NAMALWA (cell line): ENCODE data around the gene OXLD1.
"Not testable (repeated sequence)": the region's sequence is repeated elsewhere in the genome, so short reads cannot be mapped to it uniquely, and the experiment has no call there.

Experiments used
- DNase-seq: peaks from one replicate; pipeline ENCODE4 v3.0.0-alpha.2; 2015; ENCODE audit warnings: low spot score

The OXLD1 gene

DNA sequence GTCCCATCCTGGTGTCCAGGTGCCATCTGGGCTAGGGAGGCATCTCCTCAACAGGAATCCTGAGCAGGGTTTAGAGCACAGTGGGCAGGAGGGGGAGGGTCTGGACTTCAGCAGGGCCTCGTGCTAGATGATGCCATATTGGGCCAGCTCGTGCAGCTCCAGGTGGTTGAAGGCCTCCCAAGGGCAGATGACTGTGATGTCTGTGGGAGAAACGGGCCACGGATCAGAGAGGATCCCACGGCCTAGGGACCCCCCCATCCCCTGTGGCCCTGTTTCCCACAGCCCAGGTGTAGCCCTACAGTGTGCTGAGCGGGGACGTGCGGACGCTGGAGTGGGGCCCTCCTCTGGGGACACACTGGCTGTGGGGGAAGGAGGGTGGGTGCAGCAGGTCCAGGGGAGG, 15.5 kb downstream of the OXLD1 start:
- no peak for DNase-seq

DNA sequence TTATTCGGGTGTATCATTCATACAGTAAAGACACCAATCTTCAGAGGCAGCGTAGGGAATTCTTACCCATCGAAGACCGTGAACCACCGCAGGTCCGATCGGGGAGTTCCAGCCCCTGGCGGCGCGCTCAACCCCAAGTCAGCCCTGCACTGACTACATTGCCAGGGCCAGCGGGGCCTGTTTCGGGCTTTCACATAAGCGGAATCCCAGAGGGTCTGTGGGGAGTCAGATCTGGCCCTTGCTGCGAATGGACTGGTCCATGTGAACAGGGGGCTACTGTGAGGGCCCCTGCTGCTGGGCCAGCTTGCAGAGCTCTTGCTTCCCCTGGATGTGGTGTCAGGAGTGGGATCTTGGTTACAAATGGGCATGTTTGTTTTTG, 17.7 kb downstream of the OXLD1 start:
- DNase-seq, result no peak

DNA sequence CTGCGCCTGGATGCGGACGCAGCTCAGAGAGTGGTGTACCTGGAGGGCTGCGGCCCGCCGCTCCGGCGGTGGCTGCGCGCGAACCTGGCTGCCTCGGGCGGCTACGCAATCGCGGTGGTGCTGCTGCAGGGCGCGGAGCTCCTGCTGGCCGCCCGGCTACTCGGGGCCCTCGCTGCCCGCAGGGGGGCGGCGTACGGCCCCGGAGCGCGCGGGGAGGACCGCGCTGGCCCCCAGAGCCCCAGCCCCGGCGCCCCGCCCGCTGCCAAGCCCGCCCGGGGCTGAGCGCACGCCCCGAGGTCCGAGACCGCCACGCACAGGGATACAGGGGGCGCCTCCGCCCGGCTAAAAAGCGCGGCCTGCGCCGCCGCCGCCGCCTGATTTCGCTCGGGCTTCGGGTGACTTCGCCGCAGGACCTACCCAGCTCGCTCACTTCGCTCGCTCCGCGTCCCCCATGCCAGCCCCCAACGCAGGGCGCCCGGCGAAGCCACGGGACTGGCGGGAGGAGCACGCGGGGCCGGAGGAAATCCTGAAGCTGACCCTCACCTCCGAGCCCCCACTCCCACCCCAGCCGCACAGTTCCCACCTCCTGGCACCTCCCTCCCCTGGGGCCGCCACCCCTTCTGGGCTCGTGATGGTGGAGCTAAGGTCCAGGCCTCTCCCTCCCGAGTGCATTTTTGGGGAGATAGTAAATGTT, 18.2 kb downstream of the OXLD1 start:
- no peak for DNase-seq

DNA sequence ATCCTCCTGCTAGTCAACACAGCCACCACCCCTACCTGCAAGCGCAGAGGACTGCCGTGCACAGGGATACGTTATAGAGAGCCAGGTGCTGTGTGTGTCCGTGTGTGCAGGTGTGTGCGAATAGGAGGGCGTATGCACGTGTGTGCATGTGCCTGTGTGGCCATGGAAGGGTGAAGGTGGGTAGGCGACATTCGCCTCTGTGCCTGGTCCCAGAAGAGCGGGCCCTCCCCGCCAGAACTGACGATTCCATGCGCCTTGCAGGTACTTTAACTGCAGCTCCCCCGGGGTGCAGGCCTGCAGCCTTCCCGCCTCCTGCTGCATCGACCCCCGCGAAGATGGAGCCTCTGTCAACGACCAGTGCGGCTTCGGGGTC, 18.8 kb downstream of the OXLD1 start:
- no peak for DNase-seq

DNA sequence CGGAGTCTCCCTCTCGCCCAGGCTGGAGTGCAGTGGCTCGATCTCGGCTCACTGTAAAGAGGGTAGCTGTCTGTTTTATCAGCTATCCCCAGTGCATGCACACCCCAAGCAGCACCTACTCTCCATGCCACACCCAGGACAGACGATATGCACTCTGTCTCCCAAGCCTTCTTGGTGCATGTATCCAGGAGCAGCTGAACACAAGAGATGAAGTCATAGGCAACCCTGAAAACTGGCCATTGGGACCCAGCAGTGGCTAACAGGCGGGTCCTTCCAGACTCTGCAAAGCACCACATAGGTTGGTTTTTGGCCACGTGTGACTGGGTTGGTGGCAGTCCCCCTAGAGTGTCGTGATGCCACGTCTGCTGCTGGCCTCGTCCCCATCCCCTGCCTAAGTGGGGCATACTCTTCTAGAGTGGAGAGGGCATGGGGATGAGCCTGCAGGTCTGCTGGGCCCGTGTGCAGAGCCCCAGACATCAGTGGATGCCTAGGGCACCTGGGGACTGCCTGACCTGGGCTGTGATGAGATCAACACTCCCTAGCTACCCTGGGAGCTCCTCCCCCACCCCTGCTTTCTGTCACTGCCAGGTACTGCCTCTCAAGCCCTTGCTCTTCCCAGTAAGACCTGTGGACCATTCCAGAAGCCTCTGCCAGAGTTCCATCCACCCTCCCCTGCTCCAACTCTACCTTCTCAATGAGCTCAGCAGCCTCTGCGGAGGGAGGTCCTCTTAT, 19.4 kb downstream of the OXLD1 start:
- no peak for DNase-seq

DNA sequence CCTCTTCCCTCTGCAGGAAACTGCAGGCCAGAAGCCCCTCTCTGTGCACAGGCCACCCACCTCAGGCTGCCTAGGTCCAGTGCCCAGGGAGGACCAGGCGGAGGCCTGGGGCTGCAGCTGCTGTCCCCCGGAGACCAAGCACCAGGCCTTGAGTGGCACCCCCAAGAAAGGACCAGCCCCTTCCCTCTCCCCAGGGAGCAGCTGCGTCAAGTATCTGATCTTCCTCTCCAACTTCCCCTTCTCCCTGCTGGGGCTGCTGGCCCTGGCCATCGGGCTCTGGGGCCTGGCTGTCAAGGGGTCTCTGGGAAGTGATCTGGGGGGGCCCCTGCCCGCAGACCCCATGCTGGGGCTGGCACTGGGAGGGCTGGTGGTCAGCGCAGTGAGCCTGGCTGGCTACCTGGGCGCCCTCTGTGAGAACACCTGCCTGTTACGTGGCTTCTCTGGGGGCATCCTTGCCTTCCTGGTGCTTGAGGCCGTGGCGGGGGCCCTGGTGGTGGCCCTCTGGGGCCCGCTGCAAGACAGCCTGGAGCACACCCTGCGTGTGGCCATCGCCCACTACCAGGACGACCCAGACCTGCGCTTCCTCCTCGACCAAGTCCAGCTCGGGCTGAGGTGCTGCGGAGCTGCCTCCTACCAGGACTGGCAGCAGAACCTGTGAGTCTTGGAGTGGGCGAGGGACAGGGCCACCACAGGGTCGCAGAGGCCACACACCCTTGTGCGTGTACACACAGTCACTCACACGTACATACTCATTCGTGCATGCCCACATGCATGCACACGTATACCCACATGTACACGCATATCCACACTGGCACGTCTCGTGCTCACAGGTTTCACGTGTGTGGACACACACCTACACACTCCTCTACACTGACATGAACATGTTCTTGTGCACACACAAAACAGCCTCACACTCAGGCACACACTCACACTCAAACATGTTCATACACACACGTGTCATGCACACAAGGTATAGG, 21.1 kb downstream of the OXLD1 start:
- DNase-seq, result no peak

DNA sequence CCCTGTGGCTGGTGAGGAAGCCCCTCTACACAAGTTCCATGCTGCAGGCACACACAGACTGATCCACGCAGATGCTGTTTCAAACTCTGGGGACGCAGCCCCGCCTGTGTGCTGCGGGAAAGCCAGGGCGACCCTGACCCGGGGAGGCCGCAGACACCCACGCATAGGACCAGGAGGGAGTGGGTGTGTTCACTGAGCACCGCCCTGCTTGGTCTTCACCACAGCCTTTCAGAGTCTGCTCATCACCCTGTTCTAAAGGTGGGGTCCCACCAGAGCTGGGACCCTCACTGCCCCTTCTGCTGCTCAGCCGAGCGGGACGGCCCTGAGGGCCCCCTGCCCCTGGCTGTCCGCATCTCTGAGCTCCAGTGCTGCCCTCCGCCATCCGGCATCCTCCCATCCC, 21.9 kb downstream of the OXLD1 start:
- no peak for DNase-seq

DNA sequence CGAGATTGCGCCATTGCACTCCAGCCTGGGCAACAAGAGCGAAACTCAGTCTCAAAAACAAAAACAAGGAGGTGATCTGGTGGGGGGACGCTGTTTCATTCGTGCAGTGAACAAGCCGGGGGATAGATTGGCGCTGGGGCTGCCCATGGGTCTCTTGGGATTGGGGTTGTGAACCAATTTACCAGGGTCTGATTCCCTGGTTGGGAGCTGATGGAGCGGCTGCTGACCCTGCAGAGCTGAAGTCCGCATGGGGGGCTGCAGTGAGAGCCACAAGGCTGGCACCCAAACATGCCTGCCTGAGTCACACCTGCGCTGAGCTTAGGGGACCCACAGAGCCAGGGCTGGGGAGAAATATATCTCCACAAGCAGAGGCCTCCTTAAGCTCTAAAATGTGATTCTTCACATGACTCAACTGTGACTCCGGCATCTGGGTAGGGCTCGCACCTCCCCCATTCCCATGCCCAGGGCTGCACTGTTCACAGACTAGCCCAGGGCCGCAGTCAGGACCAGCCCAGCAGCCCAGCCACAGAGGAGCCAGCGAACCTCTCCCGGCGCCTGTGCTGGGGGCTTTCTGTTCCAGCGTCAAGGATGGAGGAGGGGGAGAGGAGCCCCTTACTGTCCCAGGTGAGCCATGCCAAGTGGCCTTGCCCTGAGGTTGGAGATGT, 24.4 kb downstream of the OXLD1 start:
- DNase-seq, result no peak

DNA sequence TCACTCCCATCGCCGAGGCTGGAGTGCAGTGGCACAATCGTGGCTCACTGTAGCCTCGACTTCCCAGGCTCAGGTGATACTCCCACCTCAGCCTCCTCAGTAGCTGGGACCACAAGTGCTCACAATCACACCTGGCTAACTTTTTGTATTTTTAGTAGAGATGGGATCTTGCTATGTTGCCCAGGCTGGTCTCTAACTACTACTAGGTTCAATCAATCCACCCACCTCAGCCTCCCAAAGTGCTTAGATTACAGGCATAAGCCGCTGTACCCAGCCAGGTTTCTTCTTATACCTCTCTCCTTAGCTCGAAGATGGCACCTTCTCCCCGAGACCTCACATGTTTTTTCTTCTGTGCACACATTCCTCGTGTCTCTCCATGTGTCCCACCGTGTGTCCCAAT, 26.4 kb downstream of the OXLD1 start:
- no peak for DNase-seq

DNA sequence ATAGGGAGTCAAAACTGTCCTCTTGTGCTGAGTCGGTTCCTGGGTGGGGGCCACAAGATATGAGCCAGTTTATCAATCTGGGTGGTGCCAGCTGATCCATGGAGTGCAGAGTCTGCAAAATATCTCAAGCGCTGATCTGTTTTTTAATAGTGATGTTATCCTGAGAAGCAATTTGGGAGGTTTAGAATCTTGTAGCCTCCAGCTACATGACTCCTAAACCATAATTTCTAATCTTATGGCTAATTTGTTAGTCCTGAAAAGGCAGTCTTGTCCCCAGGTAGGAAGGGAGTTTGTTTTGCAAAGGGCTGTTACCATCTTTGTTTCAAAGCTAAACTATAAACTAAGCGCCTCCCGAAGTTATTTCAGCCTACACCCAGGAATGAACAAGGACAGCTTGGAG, 27.7 kb downstream of the OXLD1 start:
- DNase-seq, result no peak

DNA sequence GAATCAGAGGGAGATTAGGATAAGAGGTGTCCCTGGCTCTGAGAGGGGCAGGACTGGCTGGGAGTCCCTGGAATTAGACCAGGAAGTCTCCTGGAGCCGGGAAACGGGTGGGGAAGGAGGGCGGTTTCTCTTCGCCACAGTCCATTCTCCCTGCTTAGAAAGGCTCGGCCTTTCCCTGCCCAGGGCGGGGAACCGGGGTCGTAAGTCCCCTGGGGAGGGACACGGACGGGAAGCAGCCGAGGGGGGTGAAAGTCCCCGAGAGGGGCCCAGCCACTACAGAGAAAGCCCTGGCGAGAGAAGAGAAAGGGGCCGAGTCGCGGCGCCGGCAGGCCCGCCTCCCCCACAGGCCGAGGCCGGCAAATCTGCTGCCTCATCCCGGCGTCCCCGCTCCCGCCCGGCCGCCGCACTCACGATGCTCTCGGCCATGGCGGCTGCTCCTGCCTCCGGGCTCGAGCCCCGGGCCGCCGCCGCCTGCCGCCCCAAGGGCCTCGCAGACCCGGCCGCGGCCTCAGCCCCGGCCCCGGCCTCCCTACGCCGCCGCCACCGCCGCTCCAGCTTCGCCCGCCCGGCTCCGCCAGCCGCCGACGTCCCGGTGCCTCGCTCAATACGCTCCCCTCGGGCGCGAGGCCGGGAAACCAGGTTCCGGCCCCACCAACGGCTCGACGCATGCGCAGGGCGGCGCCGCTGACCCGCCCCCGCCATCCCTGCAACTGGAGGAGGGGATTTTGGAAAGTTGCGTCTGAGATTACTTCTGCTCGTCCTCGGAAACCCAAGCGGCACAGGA, 29.7 kb downstream of the OXLD1 start, which contains the start of the genes NPLOC4 and TSPAN10:
Gene NPLOC4 (minus strand): TSS at position 608 of the 784 bp plus-strand sequence. CDS start 182 bp downstream, at position 426.
Gene TSPAN10 (plus strand): TSS at position 692 of the 784 bp plus-strand sequence. CDS start 5,217 bp downstream, outside the sequence.
- DNase-seq, result peak; percentile 80

DNA sequence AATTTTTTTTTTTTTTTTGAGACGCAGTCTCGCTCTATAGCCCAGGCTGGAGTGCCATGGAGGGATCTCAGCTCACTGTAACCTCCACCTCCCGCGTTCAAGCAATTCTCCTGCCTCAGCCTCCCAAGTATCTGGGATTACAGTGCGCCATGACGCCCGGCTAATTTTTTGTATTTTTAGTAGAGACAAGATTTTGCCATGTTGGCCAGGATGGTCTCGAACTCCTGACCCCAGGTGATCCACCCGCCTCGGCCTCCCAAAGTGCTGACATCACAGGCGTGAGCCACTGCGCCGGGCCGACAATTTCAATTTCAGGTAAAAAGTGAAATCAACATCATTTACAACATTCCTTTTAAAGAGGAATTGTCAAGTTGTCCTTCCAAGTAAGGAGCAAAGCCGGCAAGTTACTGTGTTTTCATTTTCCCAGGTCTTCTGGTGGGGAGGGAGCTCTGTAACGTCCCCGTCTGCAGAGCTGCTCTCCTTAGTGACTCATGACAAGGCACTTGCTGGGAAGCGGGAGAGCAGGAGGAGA, 30.4 kb downstream of the OXLD1 start:
- DNase-seq, result no peak

DNA sequence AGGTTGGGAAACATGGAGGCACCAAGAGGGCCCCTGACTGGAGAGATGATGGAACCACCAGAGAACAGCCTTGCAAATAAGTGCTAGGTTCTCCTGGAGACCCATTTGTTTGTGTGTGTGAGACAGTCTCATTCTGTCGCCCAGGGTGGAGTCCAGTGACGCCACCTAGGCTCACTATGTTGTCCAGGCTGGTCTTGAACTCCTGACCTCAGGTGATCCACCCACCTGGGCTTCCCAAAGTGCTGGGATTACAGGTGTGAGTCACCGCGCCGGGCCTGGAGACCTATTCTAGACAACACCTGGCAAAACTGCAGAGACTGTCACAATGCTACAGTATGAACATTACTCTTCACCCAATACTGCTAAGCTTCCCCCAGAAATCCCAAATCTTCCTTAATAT, 31.0 kb downstream of the OXLD1 start:
- no peak for DNase-seq

DNA sequence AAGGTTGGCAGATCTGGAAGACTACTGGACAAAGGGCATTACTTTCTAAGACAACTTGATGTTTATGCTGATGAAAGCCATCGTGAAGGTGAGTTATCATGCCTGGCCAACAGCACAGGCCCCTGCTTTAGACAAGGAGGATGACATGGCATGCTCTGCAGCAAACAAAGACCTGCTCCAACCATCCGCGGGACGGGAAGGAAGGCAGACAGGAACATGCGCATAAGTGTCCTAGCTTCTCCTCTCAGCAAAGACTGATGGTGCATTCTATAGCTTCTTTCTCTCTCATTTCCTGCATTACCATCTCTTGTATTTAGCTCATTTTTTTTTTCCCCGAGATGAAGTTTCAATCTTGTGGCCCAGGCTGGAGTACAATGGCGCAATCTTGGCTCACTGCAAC, 34.9 kb downstream of the OXLD1 start:
- no peak for DNase-seq

DNA sequence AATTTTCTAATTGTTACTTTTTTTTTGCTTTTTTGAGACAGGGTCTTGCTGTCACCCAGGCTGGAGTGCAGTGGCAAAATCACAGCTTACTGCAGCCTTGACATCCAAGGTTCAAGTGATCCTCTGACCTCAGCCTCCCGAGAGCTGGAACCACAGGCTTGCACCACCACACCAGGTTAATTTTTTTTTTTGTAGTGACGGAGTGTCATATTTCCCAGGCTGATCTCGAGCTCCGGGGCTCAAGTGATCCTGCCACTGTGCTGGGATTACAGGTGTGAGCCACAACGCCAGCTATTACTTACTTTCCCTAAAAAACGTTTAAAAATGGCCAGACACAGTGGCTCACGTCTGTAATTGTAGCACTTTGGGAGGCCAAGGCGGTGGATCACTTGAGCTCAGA, 36.1 kb downstream of the OXLD1 start:
- DNase-seq, result no peak

DNA sequence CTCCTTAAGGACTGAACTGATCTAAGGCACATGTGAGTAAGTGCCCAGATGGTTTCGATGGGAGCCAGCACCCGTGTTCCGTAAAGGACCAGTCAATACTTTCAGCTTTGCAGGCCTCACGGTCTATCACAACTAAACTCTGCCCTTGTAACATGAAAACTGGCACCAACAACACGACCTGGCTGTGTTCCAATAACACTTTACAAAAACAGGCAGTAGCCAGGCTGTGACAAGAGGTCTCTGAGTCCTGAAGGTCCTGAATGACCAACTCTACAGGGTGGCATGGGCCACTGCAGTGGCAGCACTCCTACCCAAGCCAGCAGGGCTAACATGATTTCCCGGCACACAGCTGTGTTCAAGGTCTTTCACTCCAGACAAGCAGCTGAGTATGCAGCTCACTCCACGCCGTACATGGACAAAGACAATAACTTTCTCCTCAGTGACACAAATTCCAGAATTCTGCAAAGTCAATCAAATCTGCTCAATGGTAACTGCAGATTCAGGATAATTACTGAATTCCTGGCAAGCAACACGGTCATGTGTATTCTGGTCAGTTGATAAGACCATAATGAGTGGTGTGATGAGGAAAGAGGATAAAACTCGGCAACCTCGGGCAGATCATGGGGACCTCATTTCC, 44.8 kb downstream of the OXLD1 start:
- DNase-seq, result no peak

DNA sequence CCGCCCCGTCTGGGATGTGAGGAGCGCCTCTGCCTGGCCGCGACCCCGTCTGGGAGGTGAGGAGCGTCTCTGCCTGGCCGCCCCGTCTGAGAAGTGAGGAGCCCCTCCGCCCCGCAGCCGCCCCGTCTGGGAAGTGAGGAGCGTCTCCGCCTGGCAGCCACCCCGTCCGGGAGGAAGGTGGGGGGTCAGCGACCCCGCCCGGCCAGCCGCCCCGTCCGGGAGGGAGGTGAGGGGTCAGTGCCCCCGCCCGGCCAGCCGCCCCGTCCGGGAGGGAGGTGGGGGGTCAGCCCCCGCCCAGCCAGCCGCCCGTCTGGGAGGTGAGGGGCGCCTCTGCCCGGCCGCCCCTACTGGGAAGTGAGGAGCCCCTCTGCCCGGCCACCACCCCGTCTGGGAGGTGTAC, 48.1 kb downstream of the OXLD1 start:
- DNase-seq, result not testable (repeated sequence)

DNA sequence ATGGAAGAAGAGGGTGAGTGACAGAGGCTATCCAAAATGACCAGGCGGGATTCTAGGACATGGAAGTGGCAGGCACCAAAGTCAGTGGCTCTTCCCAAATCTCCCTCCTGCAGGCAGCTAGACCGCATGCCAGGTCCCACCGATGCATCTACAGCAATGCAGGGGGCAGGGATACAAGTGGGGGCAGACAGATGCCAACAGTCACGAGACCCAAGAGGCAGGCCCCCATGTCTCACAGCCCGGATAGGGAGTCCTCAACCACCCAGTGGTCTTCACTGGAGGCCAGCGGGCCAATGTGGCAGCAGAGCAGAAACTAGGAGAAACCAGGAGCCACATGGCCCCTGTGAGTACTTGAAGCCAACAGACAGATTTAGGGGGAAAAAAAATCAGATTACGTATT, 49.5 kb downstream of the OXLD1 start:
- no peak for DNase-seq

DNA sequence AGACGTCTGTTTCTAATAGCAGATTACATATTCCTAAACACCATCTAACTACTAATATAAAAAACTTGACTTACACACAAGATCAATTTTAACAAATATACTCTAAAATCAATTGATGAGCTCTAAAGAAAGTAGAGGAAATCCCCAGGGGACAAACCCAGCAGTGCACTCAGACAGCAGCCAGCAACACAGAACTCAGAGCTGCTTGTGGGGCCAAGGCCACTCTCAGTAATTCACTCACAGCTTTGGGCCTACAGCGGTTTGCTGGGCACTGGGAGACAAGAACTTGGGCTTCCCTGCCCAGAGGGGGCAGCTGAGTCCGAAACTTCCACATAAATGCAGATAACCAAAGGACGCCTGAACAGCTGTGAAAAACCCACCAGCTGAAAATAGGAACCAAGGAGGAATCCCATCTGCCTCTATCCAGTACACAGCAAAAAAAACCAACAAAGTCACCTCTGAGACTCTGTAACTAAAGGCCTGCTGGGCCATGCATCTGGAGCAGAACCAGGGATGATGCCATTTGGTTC, 50.9 kb downstream of the OXLD1 start:
- no peak for DNase-seq
